Activated naive CD4-positive, alpha-beta T cell treated with anti-CD3 and anti-CD28 coated beads, Interleukin-2, amount 10 ng/mL, durations not matched to agents 7 days and 5 days (primary cell): ENCODE measurements around the gene ELAVL2.
"Not testable (repeated sequence)": the region's sequence is repeated elsewhere in the genome, so short reads cannot be mapped to it uniquely, and the experiment has no call there.

Experiments used
- CTCF ChIA-PET: fragments of 350-600 bp; sonication (Branson Sonifier 250); formaldehyde crosslinking; loops from one replicate; lab custom pipeline; 2021; ENCODE audit warnings: antibody characterized with exemption; lab: Charles Lee
- DNase-seq: peaks from one replicate; pipeline ENCODE4 v3.0.0-alpha.2; 2020
- H3K27ac Mint-ChIP-seq: one replicate; pipeline ENCODE4 v1.8.0; 2021; ENCODE audit warnings: mild to moderate bottlenecking, moderate library complexity, mixed read lengths
- H3K27me3 Mint-ChIP-seq: one replicate; pipeline ENCODE4 v1.8.0; 2021; ENCODE audit warnings: mild to moderate bottlenecking, mixed read lengths
- H3K36me3 Mint-ChIP-seq: one replicate; pipeline ENCODE4 v1.8.0; 2021; ENCODE audit warnings: mixed read lengths
- H3K4me1 Mint-ChIP-seq: one replicate; pipeline ENCODE4 v1.8.0; 2021; ENCODE audit warnings: mixed read lengths
- H3K4me3 Mint-ChIP-seq: one replicate; pipeline ENCODE4 v1.8.0; 2021; ENCODE audit warnings: mild to moderate bottlenecking, moderate library complexity, mixed read lengths
- H3K9me3 Mint-ChIP-seq: one replicate; pipeline ENCODE4 v1.8.0; 2021; ENCODE audit warnings: mixed read lengths

ELAVL2 gene

GRCh38 chr9:23731353-23731752 is 94.7 kb downstream of the ELAVL2 start:
- H3K4me1 Mint-ChIP-seq, result no peaks in the 10 kb centered on the region
- no peak for DNase-seq
- no peaks in the 10 kb centered on the region for H3K36me3 Mint-ChIP-seq
- no peak overlapping the region for H3K27ac Mint-ChIP-seq
- H3K9me3 Mint-ChIP-seq, result peaks cover 7% of the 10 kb centered on the region
- no peaks in the 10 kb centered on the region for H3K27me3 Mint-ChIP-seq
- CTCF ChIA-PET, result no interaction called here
- H3K4me3 Mint-ChIP-seq, result no peak overlapping the region

GRCh38 chr9:23730364-23730763 is 95.7 kb downstream of the ELAVL2 start:
- H3K4me3 Mint-ChIP-seq, result no peak overlapping the region
- H3K4me1 Mint-ChIP-seq, result no peaks in the 10 kb centered on the region
- no peaks in the 10 kb centered on the region for H3K36me3 Mint-ChIP-seq
- no peak overlapping the region for H3K27ac Mint-ChIP-seq
- CTCF ChIA-PET, result no interaction called here
- no peak for DNase-seq
- peaks cover 7% of the 10 kb centered on the region for H3K9me3 Mint-ChIP-seq
- no peaks in the 10 kb centered on the region for H3K27me3 Mint-ChIP-seq

GRCh38 chr9:23728736-23729135 is 97.3 kb downstream of the ELAVL2 start:
- Mint-ChIP-seq H3K27ac (no peak overlapping the region), H3K27me3 (no peaks in the 10 kb centered on the region), H3K4me3 (no peak overlapping the region), H3K36me3 (no peaks in the 10 kb centered on the region), H3K4me1 (no peaks in the 10 kb centered on the region), H3K9me3 (peaks cover 8% of the 10 kb centered on the region)
- CTCF ChIA-PET, result no interaction called here
- DNase-seq, result no peak

- Mint-ChIP-seq H3K27ac (no peak overlapping the region), H3K36me3 (no peaks in the 10 kb centered on the region), H3K9me3 (peaks cover 4% of the 10 kb centered on the region), H3K27me3 (no peaks in the 10 kb centered on the region), H3K4me3 (no peak overlapping the region), H3K4me1 (no peaks in the 10 kb centered on the region)
- CTCF ChIA-PET, result no interaction called here
- no peak for DNase-seq
Observed at GRCh38 chr9:23725279-23725946, 100.6 kb downstream of the ELAVL2 start.

- Mint-ChIP-seq H3K4me1 (no peaks in the 10 kb centered on the region), H3K4me3 (no peak overlapping the region), H3K27me3 (no peaks in the 10 kb centered on the region), H3K36me3 (no peaks in the 10 kb centered on the region), H3K9me3 (peaks cover 4% of the 10 kb centered on the region), H3K27ac (no peak overlapping the region)
- CTCF ChIA-PET, result no interaction called here
- DNase-seq, result no peak
Observed at GRCh38 chr9:23723672-23724071, 102.4 kb downstream of the ELAVL2 start.

GRCh38 chr9:23723048-23723447 is 103.0 kb downstream of the ELAVL2 start:
- H3K4me1 Mint-ChIP-seq, H3K27ac Mint-ChIP-seq, DNase-seq, H3K9me3 Mint-ChIP-seq, H3K27me3 Mint-ChIP-seq, H3K36me3 Mint-ChIP-seq, CTCF ChIA-PET, H3K4me3 Mint-ChIP-seq: not testable (repeated sequence)

- Mint-ChIP-seq H3K4me3 (no peak overlapping the region), H3K27me3 (no peaks in the 10 kb centered on the region), H3K36me3 (no peaks in the 10 kb centered on the region), H3K4me1 (no peaks in the 10 kb centered on the region), H3K9me3 (peaks cover 4% of the 10 kb centered on the region), H3K27ac (no peak overlapping the region)
- no peak for DNase-seq
- CTCF ChIA-PET, result no interaction called here
Observed at GRCh38 chr9:23721466-23721865, 104.6 kb downstream of the ELAVL2 start.

GRCh38 chr9:23717505-23717904 is 108.5 kb downstream of the ELAVL2 start:
- Mint-ChIP-seq H3K9me3 (no peaks in the 10 kb centered on the region), H3K4me1 (no peaks in the 10 kb centered on the region), H3K4me3 (no peak overlapping the region), H3K36me3 (no peaks in the 10 kb centered on the region), H3K27me3 (no peaks in the 10 kb centered on the region), H3K27ac (no peak overlapping the region)
- CTCF ChIA-PET, result no interaction called here
- DNase-seq, result no peak

GRCh38 chr9:23707249-23707648 is 118.8 kb downstream of the ELAVL2 start:
- no peaks in the 10 kb centered on the region for H3K9me3 Mint-ChIP-seq
- H3K27me3 Mint-ChIP-seq, result no peaks in the 10 kb centered on the region
- no peaks in the 10 kb centered on the region for H3K36me3 Mint-ChIP-seq
- no peak for DNase-seq
- no peak overlapping the region for H3K4me3 Mint-ChIP-seq
- H3K4me1 Mint-ChIP-seq, result no peaks in the 10 kb centered on the region
- H3K27ac Mint-ChIP-seq, result no peak overlapping the region
- CTCF ChIA-PET, result no interaction called here

GRCh38 chr9:23702311-23702922 is 123.6 kb downstream of the ELAVL2 start:
- no peak overlapping the region for H3K4me3 Mint-ChIP-seq
- CTCF ChIA-PET, result interaction anchor here (0.6 kb wide), 1 partner anchor 33 kb away, joined by 3 read pairs; no protein-coding TSS in a partner anchor

GRCh38 chr9:23701291-23701690 is 124.7 kb downstream of the ELAVL2 start:
- Mint-ChIP-seq H3K4me1 (no peaks in the 10 kb centered on the region), H3K4me3 (no peak overlapping the region), H3K36me3 (no peaks in the 10 kb centered on the region), H3K27ac (no peak overlapping the region), H3K9me3 (no peaks in the 10 kb centered on the region), H3K27me3 (no peaks in the 10 kb centered on the region)
- CTCF ChIA-PET, result no interaction called here
- DNase-seq, result no peak

More at GRCh38 chr9:23702311-23702922, 123.6 kb downstream of the ELAVL2 start:
- no peaks in the 10 kb centered on the region for H3K27me3 Mint-ChIP-seq
- no peaks in the 10 kb centered on the region for H3K9me3 Mint-ChIP-seq
- no peaks in the 10 kb centered on the region for H3K4me1 Mint-ChIP-seq
- DNase-seq, result no peak
- no peaks in the 10 kb centered on the region for H3K36me3 Mint-ChIP-seq
- H3K27ac Mint-ChIP-seq, result no peak overlapping the region

- CTCF ChIA-PET, result no interaction called here
- no peaks in the 10 kb centered on the region for H3K27me3 Mint-ChIP-seq
- H3K36me3 Mint-ChIP-seq, result no peaks in the 10 kb centered on the region
- H3K4me3 Mint-ChIP-seq, result no peak overlapping the region
- DNase-seq, result no peak
- no peaks in the 10 kb centered on the region for H3K4me1 Mint-ChIP-seq
- H3K9me3 Mint-ChIP-seq, result peaks cover 3% of the 10 kb centered on the region
- H3K27ac Mint-ChIP-seq, result no peak overlapping the region
Observed at GRCh38 chr9:23700359-23700758, 125.7 kb downstream of the ELAVL2 start.

GRCh38 chr9:23698161-23698560 is 127.9 kb downstream of the ELAVL2 start:
- Mint-ChIP-seq H3K9me3 (peaks cover 5% of the 10 kb centered on the region), H3K4me1 (no peaks in the 10 kb centered on the region), H3K36me3 (no peaks in the 10 kb centered on the region), H3K27me3 (no peaks in the 10 kb centered on the region), H3K4me3 (no peak overlapping the region), H3K27ac (no peak overlapping the region)
- CTCF ChIA-PET, result no interaction called here
- DNase-seq, result no peak

- Mint-ChIP-seq H3K36me3 (no peaks in the 10 kb centered on the region), H3K4me1 (no peaks in the 10 kb centered on the region), H3K27me3 (no peaks in the 10 kb centered on the region), H3K27ac (no peak overlapping the region), H3K9me3 (peaks cover 5% of the 10 kb centered on the region), H3K4me3 (no peak overlapping the region)
- DNase-seq, result no peak
- CTCF ChIA-PET, result no interaction called here
Observed at GRCh38 chr9:23695572-23695971, 130.5 kb downstream of the ELAVL2 start.

GRCh38 chr9:23693374-23693773 is 132.7 kb downstream of the ELAVL2 start:
- CTCF ChIA-PET, result no interaction called here
- no peaks in the 10 kb centered on the region for H3K27me3 Mint-ChIP-seq
- no peak for DNase-seq
- H3K9me3 Mint-ChIP-seq, result peaks cover 5% of the 10 kb centered on the region
- H3K36me3 Mint-ChIP-seq, result no peaks in the 10 kb centered on the region
- no peak overlapping the region for H3K4me3 Mint-ChIP-seq
- no peak overlapping the region for H3K27ac Mint-ChIP-seq
- no peaks in the 10 kb centered on the region for H3K4me1 Mint-ChIP-seq
